A673 (cell line): Measurements from ENCODE around the gene DRC7.

Experiments
- CTCF ChIP-seq: fragments of 300-800, 200-600 bp; sonication (generic); conservative IDR thresholded peaks from 2 replicates; pipeline ENCODE4 v1.5.1; 2017; ENCODE audit warnings: low read depth, mild to moderate bottlenecking, antibody characterized with exemption, low read length, moderate library complexity, mixed read lengths
- EZH2 ChIP-seq: fragments of 200-600 bp; sonication (generic); IDR thresholded peaks from 2 replicates; pipeline ENCODE4 v1.6.1; 2017; ENCODE audit warnings: borderline replicate concordance, low read depth, mild to moderate bottlenecking, mixed read lengths, antibody characterized with exemption, low read length; ENCODE audit not compliant: poor library complexity, severe bottlenecking

- no peak for TF ChIP-seq CTCF
- TF ChIP-seq EZH2, result no peak
Observed at GRCh38 chr16:57685633-57686032, 9.0 kb upstream of the DRC7 start.
